ENCODE results near the gene USP13. TPM values are rescaled to one million over a fixed set of nuclear protein-coding genes. Genes with fewer than 3 reads are reported as not detected.

USP13 gene
- total RNA-seq, 1 donor: 14.4 TPM

- H3K4me3 ChIP-seq (ENCODE audit: low read depth, low read length): no peak overlapping the region
- TF ChIP-seq, protein P1, sequence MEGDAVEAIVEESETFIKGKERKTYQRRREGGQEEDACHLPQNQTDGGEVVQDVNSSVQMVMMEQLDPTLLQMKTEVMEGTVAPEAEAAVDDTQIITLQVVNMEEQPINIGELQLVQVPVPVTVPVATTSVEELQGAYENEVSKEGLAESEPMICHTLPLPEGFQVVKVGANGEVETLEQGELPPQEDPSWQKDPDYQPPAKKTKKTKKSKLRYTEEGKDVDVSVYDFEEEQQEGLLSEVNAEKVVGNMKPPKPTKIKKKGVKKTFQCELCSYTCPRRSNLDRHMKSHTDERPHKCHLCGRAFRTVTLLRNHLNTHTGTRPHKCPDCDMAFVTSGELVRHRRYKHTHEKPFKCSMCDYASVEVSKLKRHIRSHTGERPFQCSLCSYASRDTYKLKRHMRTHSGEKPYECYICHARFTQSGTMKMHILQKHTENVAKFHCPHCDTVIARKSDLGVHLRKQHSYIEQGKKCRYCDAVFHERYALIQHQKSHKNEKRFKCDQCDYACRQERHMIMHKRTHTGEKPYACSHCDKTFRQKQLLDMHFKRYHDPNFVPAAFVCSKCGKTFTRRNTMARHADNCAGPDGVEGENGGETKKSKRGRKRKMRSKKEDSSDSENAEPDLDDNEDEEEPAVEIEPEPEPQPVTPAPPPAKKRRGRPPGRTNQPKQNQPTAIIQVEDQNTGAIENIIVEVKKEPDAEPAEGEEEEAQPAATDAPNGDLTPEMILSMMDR (IDR thresholded peaks at IDR 0.05; ENCODE audit: insufficient read depth, low read length): no peak
- no peak for DNase-seq (ENCODE audit: low read depth)
These were observed 86.2 kb downstream of the USP13 start for GRCh38 chr3:179738998-179739397.

GRCh38 chr3:179739816-179740594, 87.2 kb downstream of the USP13 start:
- no peak for DNase-seq (ENCODE audit: low read depth)
- TF ChIP-seq, protein P1 (IDR thresholded peaks at IDR 0.05; ENCODE audit: insufficient read depth, low read length): no peak
- H3K4me3 ChIP-seq (ENCODE audit: low read depth, low read length): no peak overlapping the region

- DNase-seq (ENCODE audit: low read depth): no peak
- H3K4me3 ChIP-seq (ENCODE audit: low read depth, low read length): no peak overlapping the region
- TF ChIP-seq, protein P1 (IDR thresholded peaks at IDR 0.05; ENCODE audit: insufficient read depth, low read length): no peak
These were observed 91.1 kb downstream of the USP13 start for GRCh38 chr3:179743913-179744312.

DNA sequence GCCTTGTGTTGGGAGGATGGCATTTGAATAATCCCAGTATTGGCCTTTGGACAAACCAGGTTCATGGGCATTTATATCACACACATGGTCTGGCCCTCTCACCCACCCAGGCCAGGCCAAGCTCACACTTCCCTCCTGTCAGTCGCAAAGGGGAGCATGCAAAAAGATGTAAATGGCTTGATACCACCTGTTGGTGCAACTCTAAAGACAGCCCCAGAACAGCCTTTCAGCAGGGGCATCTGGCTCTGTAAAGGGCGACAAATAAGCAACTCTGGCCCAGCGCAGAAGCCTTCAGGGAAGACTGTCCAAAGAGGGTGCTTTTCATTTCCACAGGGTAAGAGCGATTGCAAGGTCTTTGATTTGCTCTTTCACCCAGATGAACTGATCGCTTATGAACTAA, 91.8 kb downstream of the USP13 start:
- no peak for DNase-seq (ENCODE audit: low read depth)
- TF ChIP-seq, protein P1 (IDR thresholded peaks at IDR 0.05; ENCODE audit: insufficient read depth, low read length): no peak
- H3K4me3 ChIP-seq (ENCODE audit: low read depth, low read length): no peak overlapping the region

DNA sequence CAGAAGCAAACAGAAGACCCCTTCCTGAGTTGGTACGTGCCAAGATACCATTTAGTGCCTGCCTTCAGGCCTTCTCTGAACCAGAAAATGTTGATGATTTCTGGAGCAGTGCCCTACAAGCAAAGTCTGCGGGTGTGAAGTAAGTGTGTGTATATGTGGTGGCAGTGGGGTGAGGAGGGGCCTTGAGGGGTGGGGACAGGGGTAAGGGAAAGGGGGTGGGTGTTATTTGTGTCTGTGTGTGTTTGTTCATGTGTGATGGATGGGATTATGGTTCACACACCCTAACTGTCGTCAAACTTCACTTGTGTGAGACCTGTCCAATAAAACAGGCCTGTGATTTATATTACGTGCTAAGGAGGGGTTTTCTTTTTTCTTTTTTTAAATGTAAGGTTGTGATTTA, 92.2 kb downstream of the USP13 start:
- DNase-seq (ENCODE audit: low read depth): no peak
- no peak overlapping the region for H3K4me3 ChIP-seq (ENCODE audit: low read depth, low read length)
- TF ChIP-seq, protein P1 (IDR thresholded peaks at IDR 0.05; ENCODE audit: insufficient read depth, low read length): no peak

DNA sequence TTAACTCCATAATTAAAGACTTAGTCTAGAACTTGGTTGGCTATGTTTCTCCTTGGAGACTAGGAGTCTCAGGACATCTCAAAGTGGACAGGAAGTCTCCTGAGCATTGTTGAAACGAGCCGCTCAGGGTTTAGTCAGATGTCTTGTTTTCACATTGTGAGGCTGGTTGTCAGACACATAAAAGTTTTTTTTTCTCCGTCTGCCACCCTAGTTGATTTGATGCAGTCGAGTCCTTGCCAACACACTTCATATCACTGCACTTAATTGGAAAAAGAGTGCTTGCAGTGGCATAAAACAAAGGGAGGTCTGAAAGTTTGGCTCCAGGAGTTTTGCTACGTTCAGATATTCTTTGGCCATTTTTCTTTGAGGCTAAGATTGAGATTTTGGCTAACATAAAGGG, 92.9 kb downstream of the USP13 start:
- TF ChIP-seq, protein P1 (IDR thresholded peaks at IDR 0.05; ENCODE audit: insufficient read depth, low read length): no peak
- DNase-seq (ENCODE audit: low read depth): no peak
- H3K4me3 ChIP-seq (ENCODE audit: low read depth, low read length): no peak overlapping the region
